Spleen (tissue), 7 donors: ENCODE data around the gene GRPEL1.

Experiments
- POLR2A ChIP-seq, 3 donors: fragments of 450-650 bp; IDR thresholded peaks; one replicate each; pipeline ENCODE4 v1.5.1; 2017; ENCODE audit warnings: antibody characterized with exemption in 3 of 3, mild to moderate bottlenecking in 1 of 3
- TF ChIP-seq, protein P1 (sequence below), 11 experiments: fragments of 200-600 bp in 7 of 11; fragments of 450-650 bp in 4 of 11; sonication (generic) in 4 of 11; IDR thresholded peaks in 8 of 11; conservative IDR thresholded peaks in 3 of 11; 1 replicate in 7 of 11; 2 replicates in 4 of 11; pipeline versions ENCODE4 v1.4.0 to v1.8.0; 2016 to 2021; ENCODE audit warnings: antibody characterized with exemption in 11 of 11, inconsistent platforms in 4 of 11, mild to moderate bottlenecking in 1 of 11
- donor health status: DM: no; HTN: no; CAD: no; lungs with moderate emphysema.
- donor health status: DM: no; HTN: no; CAD: no.
- donor health status: DM: no; HTN: no; CAD: no.

DNA sequence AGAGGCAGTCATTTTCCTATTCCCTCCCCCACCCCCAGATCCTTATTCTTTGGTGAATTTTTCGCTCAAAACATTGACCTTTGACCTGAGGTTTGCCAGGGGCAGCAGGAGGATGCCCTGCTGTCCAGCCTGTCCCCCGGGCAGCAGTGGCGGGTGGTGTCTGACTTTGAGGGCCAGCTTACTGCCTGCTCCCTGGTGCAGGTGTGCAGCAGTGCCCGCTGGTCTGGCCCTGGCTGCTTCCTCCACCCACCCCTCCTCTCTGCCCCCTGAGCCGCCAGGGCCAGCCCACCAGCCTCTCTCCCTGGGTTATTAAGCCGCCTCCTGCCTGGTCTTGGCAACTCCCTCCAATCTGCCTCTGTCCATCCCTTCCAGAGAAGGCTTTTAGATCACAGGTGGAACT is 40.8 kb upstream of the GRPEL1 start:
- TF ChIP-seq, protein P1, sequence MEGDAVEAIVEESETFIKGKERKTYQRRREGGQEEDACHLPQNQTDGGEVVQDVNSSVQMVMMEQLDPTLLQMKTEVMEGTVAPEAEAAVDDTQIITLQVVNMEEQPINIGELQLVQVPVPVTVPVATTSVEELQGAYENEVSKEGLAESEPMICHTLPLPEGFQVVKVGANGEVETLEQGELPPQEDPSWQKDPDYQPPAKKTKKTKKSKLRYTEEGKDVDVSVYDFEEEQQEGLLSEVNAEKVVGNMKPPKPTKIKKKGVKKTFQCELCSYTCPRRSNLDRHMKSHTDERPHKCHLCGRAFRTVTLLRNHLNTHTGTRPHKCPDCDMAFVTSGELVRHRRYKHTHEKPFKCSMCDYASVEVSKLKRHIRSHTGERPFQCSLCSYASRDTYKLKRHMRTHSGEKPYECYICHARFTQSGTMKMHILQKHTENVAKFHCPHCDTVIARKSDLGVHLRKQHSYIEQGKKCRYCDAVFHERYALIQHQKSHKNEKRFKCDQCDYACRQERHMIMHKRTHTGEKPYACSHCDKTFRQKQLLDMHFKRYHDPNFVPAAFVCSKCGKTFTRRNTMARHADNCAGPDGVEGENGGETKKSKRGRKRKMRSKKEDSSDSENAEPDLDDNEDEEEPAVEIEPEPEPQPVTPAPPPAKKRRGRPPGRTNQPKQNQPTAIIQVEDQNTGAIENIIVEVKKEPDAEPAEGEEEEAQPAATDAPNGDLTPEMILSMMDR (IDR thresholded peaks at IDR 0.05 in 8 of 11, conservative IDR thresholded peaks at IDR 0.05 in 3 of 11), result no peak
- TF ChIP-seq POLR2A (IDR thresholded peaks at IDR 0.05), result no peak
